Measurements from ENCODE around the gene SPEM3.

SPEM3 gene

GRCh38 chr17:7392696-7393612 is 35.7 kb upstream of the SPEM3 start:
- ChIA-PET CTCF (interaction anchor here (1.6 kb wide), 2 partner anchors 37 kb away, joined by 5 to 8 read pairs; partner anchors contain the start of gene TMEM95), POLR2A (no interaction called here)
- no peak for DNase-seq (ENCODE audit: extremely low spot score)
- no peak for TF ChIP-seq CTCF (IDR thresholded peaks at IDR 0.05; ENCODE audit: control extremely low read depth, extremely low read depth, low read depth, missing control alignments)

- CTCF ChIA-PET: interaction anchor here (1.3 to 1.9 kb wide), 3 partner anchors 9 to 38 kb away, joined by 3 to 5 read pairs (median 4); partner anchors contain the start of genes TMEM256 and TMEM95
Measured at GRCh38 chr17:7393613-7394451, 34.8 kb upstream of the SPEM3 start.

GRCh38 chr17:7394452-7395191 is 34.0 kb upstream of the SPEM3 start, which contains the start of gene PLSCR3:
PLSCR3 (minus strand) TSS chr17:7394525; CDS start chr17:7394110, 415 bp downstream.
- CTCF ChIA-PET: interaction anchor here (1.3 to 1.9 kb wide), 4 partner anchors 8 to 39 kb away, joined by 3 to 5 read pairs (median 4); partner anchors contain the start of genes TMEM256 and TMEM95
- TF ChIP-seq CTCF (IDR thresholded peaks at IDR 0.05; ENCODE audit: control extremely low read depth, extremely low read depth, low read depth, missing control alignments): no peak

More at GRCh38 chr17:7393613-7394451, 34.8 kb upstream of the SPEM3 start:
- TF ChIP-seq CTCF (IDR thresholded peaks at IDR 0.05; ENCODE audit: control extremely low read depth, extremely low read depth, low read depth, missing control alignments): peak; percentile 19
- peak; percentile 80 for DNase-seq (ENCODE audit: extremely low spot score)
- POLR2A ChIA-PET: interaction anchor here (1.0 kb wide), 1 partner anchor 10 kb away, joined by 10 read pairs; the partner anchor contains the start of gene TMEM256

GRCh38 chr17:7396147-7396546 is 32.5 kb upstream of the SPEM3 start:
- TF ChIP-seq CTCF (IDR thresholded peaks at IDR 0.05; ENCODE audit: control extremely low read depth, extremely low read depth, low read depth, missing control alignments): no peak
- DNase-seq (ENCODE audit: extremely low spot score): no peak
- ChIA-PET POLR2A (interaction anchor here (0.6 kb wide), 1 partner anchor 135 kb away, joined by 3 read pairs; no protein-coding TSS in a partner anchor), CTCF (interaction anchor here (1.0 to 1.9 kb wide), 2 partner anchors 10 to 183 kb away, joined by 3 to 4 read pairs; partner anchors contain the start of gene CD68)

More at GRCh38 chr17:7394452-7395191, 34.0 kb upstream of the SPEM3 start, which contains the start of gene PLSCR3:
- POLR2A ChIA-PET: interaction anchor here (1.0 kb wide), 1 partner anchor 9 kb away, joined by 10 read pairs; the partner anchor contains the start of gene TMEM256
- DNase-seq (ENCODE audit: extremely low spot score): peak; percentile 96

GRCh38 chr17:7398612-7399011 is 30.0 kb upstream of the SPEM3 start:
- no peak for DNase-seq (ENCODE audit: extremely low spot score)
- ChIA-PET POLR2A (interaction anchor here (0.6 kb wide), 2 partner anchors 23 to 149 kb away, joined by 3 read pairs; no protein-coding TSS in a partner anchor), CTCF (interaction anchor here (1.2 to 3.2 kb wide), 4 partner anchors 8 to 190 kb away, joined by 3 to 12 read pairs (median 4); no protein-coding TSS in a partner anchor)
- no peak for TF ChIP-seq CTCF (IDR thresholded peaks at IDR 0.05; ENCODE audit: control extremely low read depth, extremely low read depth, low read depth, missing control alignments)

All from GM10248 (cell line).